HG03108 (cell line): ENCODE data around the gene SERPINA5.
"Not testable (repeated sequence)": the region's sequence is repeated elsewhere in the genome, so short reads cannot be mapped to it uniquely, and the experiment has no call there.

ENCODE experiments used
- ATAC-seq: cut with Tn5 transposase; IDR thresholded peaks from one replicate; pipeline ENCODE4 v1.9.1; 2021; ENCODE audit warnings: moderate library complexity; ENCODE audit not compliant: unreplicated experiment

The SERPINA5 gene

GRCh38 chr14:94621358-94622134, 40.3 kb downstream of the SERPINA5 start:
- ATAC-seq: no peak

GRCh38 chr14:94622653-94623421, 41.6 kb downstream of the SERPINA5 start:
- no peak for ATAC-seq

GRCh38 chr14:94623422-94623809, 42.2 kb downstream of the SERPINA5 start:
- ATAC-seq: no peak

- ATAC-seq: no peak
These were observed 42.8 kb downstream of the SERPINA5 start for GRCh38 chr14:94623856-94624499.

GRCh38 chr14:94624537-94625352, 43.5 kb downstream of the SERPINA5 start:
- no peak for ATAC-seq

GRCh38 chr14:94625353-94625635, 44.1 kb downstream of the SERPINA5 start:
- no peak for ATAC-seq

- no peak for ATAC-seq
These were observed 47.4 kb downstream of the SERPINA5 start for GRCh38 chr14:94628578-94628977.

- ATAC-seq: no peak
These were observed 49.2 kb downstream of the SERPINA5 start for GRCh38 chr14:94630396-94630795.

GRCh38 chr14:94631050-94631449, 49.8 kb downstream of the SERPINA5 start:
- no peak for ATAC-seq

GRCh38 chr14:94631536-94632304, 50.5 kb downstream of the SERPINA5 start:
- no peak for ATAC-seq

- ATAC-seq: no peak
These were observed 51.0 kb downstream of the SERPINA5 start for GRCh38 chr14:94632305-94632590.

- ATAC-seq: no peak
These were observed 51.9 kb downstream of the SERPINA5 start for GRCh38 chr14:94633121-94633520.

GRCh38 chr14:94635154-94635553, 53.9 kb downstream of the SERPINA5 start:
- no peak for ATAC-seq

GRCh38 chr14:94636744-94637412, 55.7 kb downstream of the SERPINA5 start:
- no peak for ATAC-seq

GRCh38 chr14:94637814-94638213, 56.6 kb downstream of the SERPINA5 start:
- ATAC-seq: not testable (repeated sequence)

GRCh38 chr14:94638339-94638738, 57.1 kb downstream of the SERPINA5 start:
- ATAC-seq: no peak

GRCh38 chr14:94638961-94639817, 58.0 kb downstream of the SERPINA5 start:
- no peak for ATAC-seq

GRCh38 chr14:94640721-94641631, 59.8 kb downstream of the SERPINA5 start:
- no peak for ATAC-seq
